Liver (tissue), 9 donors: Measurements from ENCODE around the gene GRK5. TPM values are rescaled to one million over a fixed set of nuclear protein-coding genes. Genes with fewer than 3 reads are reported as not detected.

Experiments
- DNase-seq: peaks from one replicate; pipeline ENCODE4 v3.0.0-alpha.2; 2017; ENCODE audit warnings: low spot score
- H3K27ac ChIP-seq, 2 donors: one replicate each; pipeline ENCODE4 v1.7.0; 2013; ENCODE audit warnings: inconsistent platforms in 2 of 2, low read length in 2 of 2, control low read depth in 1 of 2, low read depth in 1 of 2, mild to moderate bottlenecking in 1 of 2
- H3K27me3 ChIP-seq, 4 donors: one replicate each; pipeline versions ENCODE4 v1.6.1 to v1.7.0; 2013; ENCODE audit warnings: low read length in 3 of 4, inconsistent platforms in 1 of 4, mild to moderate bottlenecking in 1 of 4, moderate library complexity in 1 of 4; ENCODE audit not compliant: control insufficient read depth in 4 of 4, insufficient read depth in 4 of 4
- H3K36me3 ChIP-seq, 4 donors: one replicate each; pipeline versions ENCODE4 v1.6.1 to v1.7.0; 2013; ENCODE audit warnings: low read length in 3 of 4, mild to moderate bottlenecking in 3 of 4, low read depth in 1 of 4, moderate library complexity in 1 of 4; ENCODE audit not compliant: control insufficient read depth in 4 of 4, insufficient read depth in 3 of 4
- H3K4me1 ChIP-seq, 4 donors: one replicate each; pipeline versions ENCODE4 v1.6.1 to v1.7.0; 2013; ENCODE audit warnings: low read length in 3 of 4, mild to moderate bottlenecking in 3 of 4, moderate library complexity in 1 of 4; ENCODE audit not compliant: control insufficient read depth in 4 of 4, insufficient read depth in 4 of 4
- H3K4me3 ChIP-seq, 3 donors: one replicate each; pipeline versions ENCODE4 v1.6.1 to v1.7.0; 2013; ENCODE audit warnings: low read length in 3 of 3, control low read depth in 1 of 3, low read depth in 1 of 3, mild to moderate bottlenecking in 1 of 3
- H3K9ac ChIP-seq, 2 donors: one replicate each; pipeline ENCODE4 v1.7.0; 2013; ENCODE audit warnings: low read length in 2 of 2, mild to moderate bottlenecking in 2 of 2, moderate library complexity in 2 of 2, control low read depth in 1 of 2, low read depth in 1 of 2
- H3K9me3 ChIP-seq, 4 donors: one replicate each; pipeline versions ENCODE4 v1.6.1 to v1.7.0; 2013; ENCODE audit warnings: low read length in 3 of 4; ENCODE audit not compliant: control insufficient read depth in 4 of 4
- EGR1 ChIP-seq, 2 donors: IDR thresholded peaks; 2 replicates each; pipeline ENCODE4 v1.6.1; 2016 to 2018; ENCODE audit warnings: antibody characterized with exemption in 2 of 2, low read depth in 2 of 2
- FOXA1 ChIP-seq: IDR thresholded peaks from 2 replicates; pipeline ENCODE4 v1.6.1; 2016; ENCODE audit warnings: antibody characterized with exemption
- FOXA2 ChIP-seq: IDR thresholded peaks from 2 replicates; pipeline ENCODE4 v1.6.1; 2016; ENCODE audit warnings: antibody characterized with exemption
- GABPA ChIP-seq, 2 donors: IDR thresholded peaks in 1 of 2; conservative IDR thresholded peaks in 1 of 2; 2 replicates each; pipeline ENCODE4 v1.6.1; 2016; ENCODE audit warnings: antibody characterized with exemption in 2 of 2, mild to moderate bottlenecking in 1 of 2, moderate library complexity in 1 of 2
- HNF4A ChIP-seq, 2 donors: conservative IDR thresholded peaks; 2 replicates each; pipeline ENCODE4 v1.6.1; 2016; ENCODE audit warnings: antibody characterized with exemption in 2 of 2, mild to moderate bottlenecking in 2 of 2
- HNF4G ChIP-seq: IDR thresholded peaks from 2 replicates; pipeline ENCODE4 v1.6.1; 2016; ENCODE audit warnings: antibody characterized with exemption
- JUND ChIP-seq, 2 donors: IDR thresholded peaks; 2 replicates each; pipeline ENCODE4 v1.6.1; 2016; ENCODE audit warnings: antibody characterized with exemption in 2 of 2
- NR2F2 ChIP-seq: IDR thresholded peaks from 2 replicates; pipeline ENCODE4 v1.6.1; 2016; ENCODE audit warnings: antibody characterized with exemption
- RAD21 ChIP-seq, 2 donors: IDR thresholded peaks; 2 replicates each; pipeline ENCODE4 v1.6.1; 2016; ENCODE audit warnings: antibody characterized with exemption in 2 of 2, mild to moderate bottlenecking in 2 of 2
- RXRA ChIP-seq, 2 donors: IDR thresholded peaks; 2 replicates each; pipeline ENCODE4 v1.6.1; 2017 to 2018; ENCODE audit warnings: antibody characterized with exemption in 2 of 2, mild to moderate bottlenecking in 1 of 2
- SP1 ChIP-seq: IDR thresholded peaks from 2 replicates; pipeline ENCODE4 v1.6.1; 2018; ENCODE audit warnings: antibody characterized with exemption, mild to moderate bottlenecking
- TAF1 ChIP-seq: conservative IDR thresholded peaks from 2 replicates; pipeline ENCODE4 v1.6.1; 2016; ENCODE audit warnings: antibody characterized with exemption, mild to moderate bottlenecking
- YY1 ChIP-seq: IDR thresholded peaks from 2 replicates; pipeline ENCODE4 v1.6.1; 2016; ENCODE audit warnings: antibody characterized with exemption, mild to moderate bottlenecking
- WGBS: extraction: QIAGEN DNeasy Blood & Tissue Kit; methylation state at CpG from one replicate; pipeline ENCODE4 v1.1.7; 2013; 5-methylcytosine and 5-hydroxymethylcytosine counted together
- polyA plus RNA-seq, 2 donors: library from polyadenylated mRNA; stranded (reverse) in 1 of 2; unstranded in 1 of 2; fragments of 200-250 nt in 1 of 2; fragments of >200 nt in 1 of 2; fragmentation: Nextera tagmentation in 1 of 2; extraction: Ambion mirVana in 1 of 2; gene quantifications; one replicate each; pipeline versions ENCODE4 v1.2.1 to v1.2.3, GENCODE V29; 2013 to 2015
- total RNA-seq, 2 donors: library from RNA; depleted of rRNA; stranded (reverse); fragments of >200 nt; gene quantifications; one replicate each; pipeline ENCODE4 v1.2.3, GENCODE V29; 2014
- TF ChIP-seq, protein P1 (sequence below): IDR thresholded peaks from 2 replicates; pipeline ENCODE4 v1.6.1; 2016; ENCODE audit warnings: antibody characterized with exemption
- TF ChIP-seq, protein P2 (sequence below): IDR thresholded peaks from 2 replicates; pipeline ENCODE4 v1.6.1; 2016; ENCODE audit warnings: antibody characterized with exemption, mild to moderate bottlenecking
- TF ChIP-seq, protein P3 (sequence below): IDR thresholded peaks from 2 replicates; pipeline ENCODE4 v1.6.1; 2016; ENCODE audit warnings: antibody characterized with exemption
- TF ChIP-seq, protein P4 (sequence below): fragments of 150-350 bp; IDR thresholded peaks from 2 replicates; pipeline ENCODE4 v1.5.1; 2017; ENCODE audit warnings: improper control_type of control experiment, low read depth, low read length; ENCODE audit not compliant: missing input control
- TF ChIP-seq, protein P5 (sequence below): IDR thresholded peaks from 2 replicates; pipeline ENCODE4 v1.6.1; 2016; ENCODE audit warnings: antibody characterized with exemption
- donor health status: healthy.
- donor health status: healthy.
- donor health status: healthy.
- donor health status: healthy.
- donor health status: healthy.

The GRK5 gene
- total and polyA plus RNA-seq, 4 donors: 2.1 to 6.6 (median 5.1) TPM

DNA sequence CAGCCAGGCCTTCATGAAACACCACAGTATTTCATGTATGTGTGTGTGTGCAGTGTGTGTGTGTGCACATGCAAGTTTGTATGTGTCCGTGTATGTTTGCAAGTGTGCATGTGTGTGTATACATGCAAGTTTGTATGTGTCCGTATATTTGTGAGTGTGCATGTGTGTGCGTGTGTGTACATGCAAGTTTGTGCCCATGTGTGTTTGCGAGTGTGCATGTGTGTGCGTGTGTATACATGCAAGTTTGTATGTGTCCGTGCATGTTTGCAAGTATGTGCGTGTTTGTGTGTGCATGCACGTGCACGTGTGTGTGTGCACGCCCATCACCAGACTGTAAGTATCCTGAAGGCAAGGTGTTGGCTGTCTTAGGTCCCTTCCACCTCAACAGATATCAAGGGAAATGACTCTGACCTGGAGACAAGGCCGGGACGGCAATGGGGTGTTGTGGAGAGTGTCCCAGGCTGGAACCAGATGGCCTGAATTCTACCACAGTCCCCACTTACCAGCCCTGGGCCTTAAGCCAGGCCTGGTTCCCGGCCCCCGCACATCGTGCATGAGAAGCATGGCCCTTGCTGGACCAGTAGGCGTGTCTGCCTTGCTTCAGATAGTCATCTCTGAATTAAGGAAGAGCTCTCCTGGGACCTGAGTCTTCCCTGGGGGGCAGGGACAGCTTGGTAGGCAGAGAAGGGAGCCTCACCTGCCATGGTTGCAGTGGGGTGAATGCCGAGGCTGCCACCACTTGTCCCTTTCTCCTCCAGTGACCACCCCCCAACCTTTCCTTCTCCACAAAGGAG, 140.0 kb downstream of the GRK5 start:
- TF ChIP-seq FOXA1 (no peak), EGR1 (IDR thresholded peaks at IDR 0.05; ENCODE audit: low read depth in 2 of 2) (no peak)
- Histone ChIP-seq H3K4me1 (peaks cover 0 to 9% (median 2%) of the 10 kb centered on the region in 4 donors), H3K27ac (no peak overlapping the region), H3K9ac (no peak overlapping the region), H3K4me3 (no peak overlapping the region), H3K36me3 (no peaks in the 10 kb centered on the region), H3K9me3 (no peaks in the 10 kb centered on the region), H3K27me3 (no peaks in the 10 kb centered on the region)
- DNase-seq: no peak
- 96% methylated on average over 17 of the region's 17 CpGs for WGBS

DNA sequence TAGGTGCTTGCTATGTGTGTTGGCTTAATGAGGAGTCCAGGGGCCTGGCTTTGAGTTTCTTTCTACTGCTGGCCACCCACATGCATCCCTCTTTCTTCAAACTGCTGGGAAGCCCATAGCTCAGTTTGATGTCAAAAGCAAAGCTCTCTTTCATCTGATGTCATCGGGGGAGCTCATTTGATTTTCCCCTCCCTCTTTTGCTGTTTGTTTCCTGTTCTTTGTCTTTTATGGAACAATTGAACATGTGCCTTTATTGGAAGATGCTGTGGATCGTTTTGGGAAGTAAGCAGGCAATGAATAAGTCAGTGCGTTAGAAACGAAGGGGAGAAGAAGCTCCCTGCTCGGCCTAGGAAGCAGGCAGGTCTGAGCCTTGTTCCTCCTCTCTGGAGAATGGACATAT, 140.7 kb downstream of the GRK5 start:
- peak overlapping the region in 1 of 2 donors; percentile 15 for H3K27ac ChIP-seq
- WGBS: 87% methylated on average over 5 of the region's 5 CpGs
- TF ChIP-seq HNF4A (conservative IDR thresholded peaks at IDR 0.05) (no peak), YY1 (no peak), NR2F2 (no peak), HNF4G (no peak), RXRA (IDR thresholded peaks at IDR 0.05) (no peak), FOXA2 (no peak), EGR1 (IDR thresholded peaks at IDR 0.05; ENCODE audit: low read depth in 2 of 2) (no peak), RAD21 (IDR thresholded peaks at IDR 0.05) (no peak), JUND (IDR thresholded peaks at IDR 0.05) (no peak), SP1 (no peak), FOXA1 (no peak), GABPA (IDR thresholded peaks at IDR 0.05 in 1 of 2, conservative IDR thresholded peaks at IDR 0.05 in 1 of 2) (no peak), TAF1 (no peak)
- TF ChIP-seq, protein P1, sequence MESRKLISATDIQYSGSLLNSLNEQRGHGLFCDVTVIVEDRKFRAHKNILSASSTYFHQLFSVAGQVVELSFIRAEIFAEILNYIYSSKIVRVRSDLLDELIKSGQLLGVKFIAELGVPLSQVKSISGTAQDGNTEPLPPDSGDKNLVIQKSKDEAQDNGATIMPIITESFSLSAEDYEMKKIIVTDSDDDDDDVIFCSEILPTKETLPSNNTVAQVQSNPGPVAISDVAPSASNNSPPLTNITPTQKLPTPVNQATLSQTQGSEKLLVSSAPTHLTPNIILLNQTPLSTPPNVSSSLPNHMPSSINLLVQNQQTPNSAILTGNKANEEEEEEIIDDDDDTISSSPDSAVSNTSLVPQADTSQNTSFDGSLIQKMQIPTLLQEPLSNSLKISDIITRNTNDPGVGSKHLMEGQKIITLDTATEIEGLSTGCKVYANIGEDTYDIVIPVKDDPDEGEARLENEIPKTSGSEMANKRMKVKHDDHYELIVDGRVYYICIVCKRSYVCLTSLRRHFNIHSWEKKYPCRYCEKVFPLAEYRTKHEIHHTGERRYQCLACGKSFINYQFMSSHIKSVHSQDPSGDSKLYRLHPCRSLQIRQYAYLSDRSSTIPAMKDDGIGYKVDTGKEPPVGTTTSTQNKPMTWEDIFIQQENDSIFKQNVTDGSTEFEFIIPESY: no peak
- TF ChIP-seq, protein P2, sequence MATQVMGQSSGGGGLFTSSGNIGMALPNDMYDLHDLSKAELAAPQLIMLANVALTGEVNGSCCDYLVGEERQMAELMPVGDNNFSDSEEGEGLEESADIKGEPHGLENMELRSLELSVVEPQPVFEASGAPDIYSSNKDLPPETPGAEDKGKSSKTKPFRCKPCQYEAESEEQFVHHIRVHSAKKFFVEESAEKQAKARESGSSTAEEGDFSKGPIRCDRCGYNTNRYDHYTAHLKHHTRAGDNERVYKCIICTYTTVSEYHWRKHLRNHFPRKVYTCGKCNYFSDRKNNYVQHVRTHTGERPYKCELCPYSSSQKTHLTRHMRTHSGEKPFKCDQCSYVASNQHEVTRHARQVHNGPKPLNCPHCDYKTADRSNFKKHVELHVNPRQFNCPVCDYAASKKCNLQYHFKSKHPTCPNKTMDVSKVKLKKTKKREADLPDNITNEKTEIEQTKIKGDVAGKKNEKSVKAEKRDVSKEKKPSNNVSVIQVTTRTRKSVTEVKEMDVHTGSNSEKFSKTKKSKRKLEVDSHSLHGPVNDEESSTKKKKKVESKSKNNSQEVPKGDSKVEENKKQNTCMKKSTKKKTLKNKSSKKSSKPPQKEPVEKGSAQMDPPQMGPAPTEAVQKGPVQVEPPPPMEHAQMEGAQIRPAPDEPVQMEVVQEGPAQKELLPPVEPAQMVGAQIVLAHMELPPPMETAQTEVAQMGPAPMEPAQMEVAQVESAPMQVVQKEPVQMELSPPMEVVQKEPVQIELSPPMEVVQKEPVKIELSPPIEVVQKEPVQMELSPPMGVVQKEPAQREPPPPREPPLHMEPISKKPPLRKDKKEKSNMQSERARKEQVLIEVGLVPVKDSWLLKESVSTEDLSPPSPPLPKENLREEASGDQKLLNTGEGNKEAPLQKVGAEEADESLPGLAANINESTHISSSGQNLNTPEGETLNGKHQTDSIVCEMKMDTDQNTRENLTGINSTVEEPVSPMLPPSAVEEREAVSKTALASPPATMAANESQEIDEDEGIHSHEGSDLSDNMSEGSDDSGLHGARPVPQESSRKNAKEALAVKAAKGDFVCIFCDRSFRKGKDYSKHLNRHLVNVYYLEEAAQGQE: no peak
- TF ChIP-seq, protein P3, sequence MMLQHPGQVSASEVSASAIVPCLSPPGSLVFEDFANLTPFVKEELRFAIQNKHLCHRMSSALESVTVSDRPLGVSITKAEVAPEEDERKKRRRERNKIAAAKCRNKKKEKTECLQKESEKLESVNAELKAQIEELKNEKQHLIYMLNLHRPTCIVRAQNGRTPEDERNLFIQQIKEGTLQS: no peak
- TF ChIP-seq, protein P4, sequence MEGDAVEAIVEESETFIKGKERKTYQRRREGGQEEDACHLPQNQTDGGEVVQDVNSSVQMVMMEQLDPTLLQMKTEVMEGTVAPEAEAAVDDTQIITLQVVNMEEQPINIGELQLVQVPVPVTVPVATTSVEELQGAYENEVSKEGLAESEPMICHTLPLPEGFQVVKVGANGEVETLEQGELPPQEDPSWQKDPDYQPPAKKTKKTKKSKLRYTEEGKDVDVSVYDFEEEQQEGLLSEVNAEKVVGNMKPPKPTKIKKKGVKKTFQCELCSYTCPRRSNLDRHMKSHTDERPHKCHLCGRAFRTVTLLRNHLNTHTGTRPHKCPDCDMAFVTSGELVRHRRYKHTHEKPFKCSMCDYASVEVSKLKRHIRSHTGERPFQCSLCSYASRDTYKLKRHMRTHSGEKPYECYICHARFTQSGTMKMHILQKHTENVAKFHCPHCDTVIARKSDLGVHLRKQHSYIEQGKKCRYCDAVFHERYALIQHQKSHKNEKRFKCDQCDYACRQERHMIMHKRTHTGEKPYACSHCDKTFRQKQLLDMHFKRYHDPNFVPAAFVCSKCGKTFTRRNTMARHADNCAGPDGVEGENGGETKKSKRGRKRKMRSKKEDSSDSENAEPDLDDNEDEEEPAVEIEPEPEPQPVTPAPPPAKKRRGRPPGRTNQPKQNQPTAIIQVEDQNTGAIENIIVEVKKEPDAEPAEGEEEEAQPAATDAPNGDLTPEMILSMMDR: no peak
- TF ChIP-seq, protein P5, sequence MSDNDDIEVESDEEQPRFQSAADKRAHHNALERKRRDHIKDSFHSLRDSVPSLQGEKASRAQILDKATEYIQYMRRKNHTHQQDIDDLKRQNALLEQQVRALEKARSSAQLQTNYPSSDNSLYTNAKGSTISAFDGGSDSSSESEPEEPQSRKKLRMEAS: no peak
- H3K9ac ChIP-seq: no peak overlapping the region
- no peaks in the 10 kb centered on the region for H3K36me3 ChIP-seq
- DNase-seq: no peak
- H3K27me3 ChIP-seq: no peaks in the 10 kb centered on the region
- no peaks in the 10 kb centered on the region for H3K9me3 ChIP-seq
- H3K4me3 ChIP-seq: no peak overlapping the region
- peaks cover 0 to 5% (median 2%) of the 10 kb centered on the region in 4 donors for H3K4me1 ChIP-seq
